ENCODE data around the gene HID1.
A peak's percentile ranks its signal among the peaks of the same experiment; 100 is the strongest.
"Not testable (repeated sequence)": the region's sequence is repeated elsewhere in the genome, so short reads cannot be mapped to it uniquely, and the experiment has no call there.

HID1 gene

DNA sequence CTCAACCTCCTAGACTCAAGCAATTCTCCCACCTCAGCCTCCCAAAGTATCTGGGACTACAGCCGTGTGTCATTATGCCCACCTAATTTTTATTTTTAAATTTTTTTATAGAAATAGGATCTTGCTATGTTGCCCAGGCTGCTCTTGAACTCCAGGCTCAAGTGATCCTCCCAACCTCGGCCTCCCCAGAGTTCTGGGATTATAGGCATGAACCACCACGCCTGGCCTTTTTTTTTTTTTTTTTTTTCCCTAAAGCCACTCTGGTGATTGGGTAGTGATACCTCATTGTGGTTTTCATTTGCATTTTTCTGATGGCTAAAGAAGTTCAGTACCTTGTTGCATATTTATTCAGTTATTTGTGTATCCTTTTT lies 13.6 kb upstream of the HID1 start:
- no peak for TF ChIP-seq Cebpa-rat (IDR thresholded peaks at IDR 0.05)

DNA sequence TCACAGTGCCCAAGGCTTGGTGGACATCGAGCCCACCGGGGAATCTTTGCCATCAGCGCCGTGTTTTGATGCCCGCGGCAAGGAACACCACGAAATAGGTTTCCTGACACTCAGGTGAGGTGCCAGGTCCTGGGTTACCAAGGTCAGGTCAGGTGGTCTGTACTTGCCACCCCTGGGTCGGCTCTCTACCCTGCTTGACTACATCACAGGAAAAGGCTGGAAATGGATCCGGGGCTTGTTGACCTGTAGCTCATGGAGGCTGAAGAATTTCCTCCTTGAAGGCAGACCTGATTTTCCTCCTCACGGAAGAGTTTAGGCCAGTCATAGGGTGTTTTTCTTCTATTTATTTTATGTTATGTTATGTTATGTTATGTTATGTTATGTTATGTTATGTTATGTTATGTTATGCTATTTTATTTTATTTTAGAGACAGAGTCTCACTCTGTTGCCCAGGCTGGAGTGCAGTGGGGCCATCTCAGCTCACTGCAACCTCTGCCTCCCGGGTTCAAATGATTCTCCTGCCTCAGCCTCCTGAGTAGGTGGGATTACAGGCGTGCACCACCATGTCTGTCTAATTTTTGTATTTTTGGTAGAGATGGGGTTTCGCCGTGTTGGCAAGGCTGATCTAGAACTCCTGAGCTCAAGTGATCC lies 10.2 kb upstream of the HID1 start:
- peak overlapping the region; percentile 67 for H3K4me3 ChIP-seq
- H3K27ac ChIP-seq, result not testable (repeated sequence)

More for the DNA sequence above, 13.6 kb upstream of the HID1 start:
- H3K4me2 ChIP-seq, result no peak overlapping the region
- no peak overlapping the region for H3K27ac ChIP-seq
- H3K9ac ChIP-seq, result no peak overlapping the region
- H3K27me3 ChIP-seq, result peaks cover 34% of the 10 kb centered on the region
- H4K20me1 ChIP-seq, result peaks cover 9% of the 10 kb centered on the region; the same call in 1 of the 2 replicates
- H3K4me3 ChIP-seq, result no peak overlapping the region
- peaks cover 31% of the 10 kb centered on the region for H3K4me1 ChIP-seq
- H3K36me3 ChIP-seq, result no peaks in the 10 kb centered on the region
- H3K9me3 ChIP-seq, result no peaks in the 10 kb centered on the region

DNA sequence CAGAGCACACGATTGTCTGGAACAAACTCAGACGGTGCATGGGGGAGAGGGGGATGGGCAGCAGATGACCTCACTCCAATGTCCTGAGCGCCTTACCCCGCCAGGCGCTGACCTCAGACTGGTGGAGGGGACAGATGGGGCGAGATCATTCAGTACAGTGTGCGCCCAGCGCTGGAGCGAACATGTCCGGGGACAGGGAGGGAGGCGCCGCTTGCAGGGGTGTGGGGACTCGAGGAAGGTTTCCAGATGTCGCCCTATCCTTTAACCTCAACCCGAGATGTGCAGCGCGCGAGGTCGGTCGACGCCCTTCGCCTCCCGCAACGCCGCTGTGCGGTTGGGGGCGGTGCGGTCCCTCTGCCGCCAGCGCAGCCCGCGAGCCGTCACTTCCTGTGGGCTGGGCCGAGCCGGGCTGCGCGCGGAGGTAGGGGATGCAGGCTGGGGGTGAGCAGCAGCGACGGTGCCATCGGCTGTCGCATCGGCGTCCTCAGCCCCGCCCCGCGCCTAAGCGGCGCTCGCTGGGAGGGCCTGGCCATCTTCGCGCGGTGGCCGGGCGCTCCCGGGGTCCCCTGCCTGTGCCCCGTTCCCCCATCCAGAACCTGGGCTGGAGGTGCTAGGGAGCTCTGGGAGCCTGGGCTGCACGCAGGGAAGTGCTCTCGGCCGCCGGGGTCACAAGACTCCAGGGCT lies 9.6 kb upstream of the HID1 start:
- Histone ChIP-seq H3K9ac (peak overlapping the region; percentile 58), H3K27ac (no peak overlapping the region)
- no peak for TF ChIP-seq Cebpa-rat (IDR thresholded peaks at IDR 0.05)

More for the DNA sequence above, 10.2 kb upstream of the HID1 start:
- H4K20me1 ChIP-seq, H3K9me3 ChIP-seq, H3K36me3 ChIP-seq: not testable (repeated sequence)
- Histone ChIP-seq H3K27me3 (peaks cover 27% of the 10 kb centered on the region), H3K4me1 (peaks cover 22% of the 10 kb centered on the region), H3K4me2 (peak overlapping the region; percentile 98), H3K9ac (peak overlapping the region; percentile 58; the same call in 1 of the 2 replicates)

DNA sequence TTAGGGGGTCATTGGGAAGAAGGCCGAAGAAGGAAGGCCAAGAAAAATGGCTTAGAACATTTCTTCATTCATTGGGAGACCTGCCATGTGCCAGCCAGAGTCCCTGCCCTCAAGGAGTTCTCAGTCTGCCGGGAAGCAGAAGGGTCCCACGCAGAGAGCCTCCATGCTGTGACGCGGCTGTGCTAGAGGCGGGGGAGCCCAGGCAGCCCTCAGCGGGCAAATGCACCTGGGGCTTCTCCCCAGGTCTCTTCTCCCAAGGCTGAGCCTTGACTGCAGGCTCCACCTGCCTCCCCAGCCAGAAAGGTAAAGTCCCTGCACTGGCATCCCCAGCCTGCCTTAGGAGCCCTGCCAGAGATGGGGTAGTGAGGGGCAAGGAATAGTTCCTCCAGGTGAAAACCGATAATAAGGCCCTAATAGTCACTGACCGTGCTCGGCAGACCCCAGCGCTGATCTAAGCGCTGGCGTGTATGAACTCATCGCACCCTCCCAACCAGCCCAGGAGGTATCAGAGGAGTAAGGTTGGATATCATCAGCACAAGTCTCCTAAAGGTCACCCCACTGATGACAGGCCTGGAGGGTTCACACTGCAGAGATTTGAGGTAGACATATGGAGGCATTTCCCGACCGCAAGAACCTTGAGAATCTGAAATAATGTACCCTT lies 8.9 kb upstream of the HID1 start:
- H3K27ac ChIP-seq, result no peak overlapping the region
- no peak for TF ChIP-seq Cebpa-rat (IDR thresholded peaks at IDR 0.05)

More for the DNA sequence above, 9.6 kb upstream of the HID1 start:
- Histone ChIP-seq H3K4me3 (peak overlapping the region; percentile 67), H3K4me2 (peak overlapping the region; percentile 98), H3K9me3 (no peaks in the 10 kb centered on the region), H4K20me1 (no peaks in the 10 kb centered on the region), H3K4me1 (peaks cover 20% of the 10 kb centered on the region), H3K36me3 (no peaks in the 10 kb centered on the region), H3K27me3 (peaks cover 27% of the 10 kb centered on the region)

DNA sequence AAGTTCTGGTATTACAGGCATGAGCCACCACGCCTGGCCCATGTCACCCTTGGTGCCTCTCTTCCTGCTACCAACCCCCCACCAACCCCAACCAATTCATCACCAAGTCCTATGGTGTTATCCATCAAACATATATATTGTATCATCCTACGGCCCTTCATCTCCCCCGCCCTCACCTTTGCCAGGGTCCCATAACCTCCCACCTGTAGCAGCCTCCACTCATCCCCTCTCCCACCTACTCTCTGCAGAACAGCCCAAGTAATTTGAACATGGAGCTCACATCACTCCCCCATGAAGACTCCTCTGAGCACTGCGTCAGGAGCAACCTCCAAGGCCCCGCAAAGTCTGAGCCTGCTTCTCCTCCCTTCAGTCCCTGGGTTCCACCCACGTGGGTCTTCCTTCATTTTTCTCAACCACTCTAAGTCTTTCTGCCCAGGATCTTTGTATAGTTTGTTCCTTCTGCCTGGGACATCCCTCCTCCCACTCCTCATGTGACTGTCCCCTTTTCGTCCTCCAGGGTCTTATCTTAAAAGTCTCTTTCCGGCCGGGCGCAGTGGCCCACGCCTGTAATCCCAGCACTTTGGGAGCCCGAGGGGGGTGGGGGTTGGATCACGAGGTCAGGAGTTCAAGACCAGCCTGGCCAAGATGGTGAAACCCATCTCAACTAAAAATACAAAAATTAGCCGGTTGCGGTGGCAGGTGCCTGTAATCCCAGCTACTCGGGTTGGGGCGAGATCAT lies 7.0 kb upstream of the HID1 start:
- Histone ChIP-seq H3K9me3 (no peaks in the 10 kb centered on the region), H3K27ac (no peak overlapping the region), H3K9ac (no peak overlapping the region), H3K4me3 (no peak overlapping the region), H3K4me2 (no peak overlapping the region), H3K4me1 (peaks cover 16% of the 10 kb centered on the region), H4K20me1 (no peaks in the 10 kb centered on the region), H3K27me3 (peaks cover 28% of the 10 kb centered on the region), H3K36me3 (no peaks in the 10 kb centered on the region)
- TF ChIP-seq Cebpa-rat (IDR thresholded peaks at IDR 0.05), result no peak

More for the DNA sequence above, 8.9 kb upstream of the HID1 start:
- peaks cover 27% of the 10 kb centered on the region for H3K27me3 ChIP-seq
- peaks cover 16% of the 10 kb centered on the region for H3K4me1 ChIP-seq
- peak overlapping the region; percentile 58; the same call in 1 of the 2 replicates for H3K9ac ChIP-seq
- H3K4me3 ChIP-seq, result peak overlapping the region; percentile 67
- H3K36me3 ChIP-seq, result no peaks in the 10 kb centered on the region
- H3K4me2 ChIP-seq, result peak overlapping the region; percentile 98
- H3K9me3 ChIP-seq, result no peaks in the 10 kb centered on the region
- H4K20me1 ChIP-seq, result no peaks in the 10 kb centered on the region

DNA sequence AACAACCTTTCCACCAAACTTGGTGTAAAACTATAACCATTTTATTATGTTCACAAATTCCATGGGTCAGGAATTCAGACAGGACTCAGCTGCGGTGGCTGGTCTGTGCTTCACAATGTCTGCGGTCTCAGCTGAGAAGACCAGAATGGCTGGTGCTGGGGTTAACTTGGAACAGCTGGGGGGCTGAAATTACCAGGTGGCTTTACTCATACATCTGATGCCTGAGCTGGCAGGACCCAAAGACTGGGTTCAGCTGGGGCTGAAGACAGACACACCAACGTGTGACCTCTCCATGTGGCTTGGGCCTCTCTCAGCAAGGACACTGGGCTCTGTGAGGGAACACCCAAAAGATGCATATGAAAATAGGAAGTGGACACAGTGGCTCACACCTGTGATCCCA lies 5.7 kb upstream of the HID1 start:
- Histone ChIP-seq H3K36me3 (no peaks in the 10 kb centered on the region), H3K9me3 (no peaks in the 10 kb centered on the region), H3K27ac (no peak overlapping the region), H3K4me1 (peaks cover 18% of the 10 kb centered on the region), H3K4me2 (no peak overlapping the region), H3K9ac (no peak overlapping the region), H3K4me3 (no peak overlapping the region), H4K20me1 (peaks cover 1% of the 10 kb centered on the region; the same call in 1 of the 2 replicates), H3K27me3 (peaks cover 38% of the 10 kb centered on the region)
- TF ChIP-seq Cebpa-rat (IDR thresholded peaks at IDR 0.05), result no peak

DNA sequence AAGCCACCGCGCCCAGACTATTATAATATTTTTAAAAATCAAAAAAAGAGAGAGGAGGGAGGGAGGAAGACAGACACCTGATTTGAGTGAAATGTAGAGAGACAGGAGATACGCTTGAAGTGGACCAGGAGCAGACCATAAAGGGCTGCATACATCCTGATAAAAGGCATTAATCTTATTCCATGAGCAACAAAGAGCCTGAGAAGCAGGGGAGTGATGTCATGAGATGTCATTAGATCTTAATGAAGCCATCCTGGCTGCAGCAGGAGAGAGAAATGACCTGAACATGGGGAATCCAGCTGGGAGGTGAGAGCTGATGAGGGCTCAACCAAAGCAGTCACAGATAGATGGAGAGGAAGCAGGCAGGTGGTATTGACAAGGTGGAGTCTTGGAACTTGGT lies 5.2 kb upstream of the HID1 start:
- H4K20me1 ChIP-seq, result peaks cover 5% of the 10 kb centered on the region; the same call in 1 of the 2 replicates
- H3K4me1 ChIP-seq, result peaks cover 22% of the 10 kb centered on the region
- TF ChIP-seq Cebpa-rat (IDR thresholded peaks at IDR 0.05), result no peak
- no peak overlapping the region for H3K4me2 ChIP-seq
- H3K9ac ChIP-seq, result no peak overlapping the region
- no peak overlapping the region for H3K27ac ChIP-seq
- no peaks in the 10 kb centered on the region for H3K36me3 ChIP-seq
- H3K4me3 ChIP-seq, result no peak overlapping the region
- peaks cover 38% of the 10 kb centered on the region for H3K27me3 ChIP-seq
- no peaks in the 10 kb centered on the region for H3K9me3 ChIP-seq

DNA sequence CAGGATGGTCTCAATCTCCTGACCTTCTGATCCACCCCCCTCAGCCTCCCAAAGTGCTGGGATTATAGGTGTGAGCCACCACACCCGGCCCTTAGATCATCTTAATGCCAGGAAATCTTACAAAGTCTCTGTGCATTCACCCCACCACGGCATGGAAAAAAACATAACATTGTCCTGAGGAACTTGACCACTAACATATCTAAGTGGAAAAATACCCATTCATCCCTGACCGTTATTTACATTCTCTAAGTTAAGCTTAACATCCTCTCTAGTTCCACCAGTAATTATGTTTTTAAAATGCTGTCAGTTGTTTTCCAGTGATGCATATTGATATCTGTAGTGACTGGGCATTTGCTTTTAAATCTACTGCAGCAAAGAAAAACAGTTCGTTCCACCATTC lies 3.4 kb upstream of the HID1 start:
- Histone ChIP-seq H3K36me3 (no peaks in the 10 kb centered on the region), H3K27me3 (peaks cover 35% of the 10 kb centered on the region), H3K9ac (no peak overlapping the region), H3K27ac (no peak overlapping the region), H3K9me3 (no peaks in the 10 kb centered on the region), H4K20me1 (peaks cover 6% of the 10 kb centered on the region; the same call in 1 of the 2 replicates), H3K4me2 (no peak overlapping the region), H3K4me3 (no peak overlapping the region), H3K4me1 (peaks cover 15% of the 10 kb centered on the region)
- no peak for TF ChIP-seq Cebpa-rat (IDR thresholded peaks at IDR 0.05)

DNA sequence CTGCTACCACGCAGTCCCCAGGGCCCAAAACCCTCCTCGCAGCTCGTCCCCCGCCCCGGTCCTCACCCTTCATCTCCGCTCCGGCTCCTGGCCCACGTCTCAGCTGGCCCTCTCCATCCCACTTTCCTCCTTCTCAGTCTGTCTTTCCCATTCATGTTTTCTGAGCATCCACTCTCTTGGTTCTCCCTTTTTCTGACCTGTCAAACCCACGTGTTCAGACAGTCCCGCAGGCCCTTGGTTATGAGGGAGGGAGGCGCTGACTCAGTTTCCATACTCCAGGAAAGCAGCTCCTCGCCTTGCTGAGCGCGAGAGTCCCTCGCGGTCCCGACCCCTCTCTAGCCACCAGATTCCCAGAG lies 392 bp upstream of the HID1 start:
- Histone ChIP-seq H3K27me3 (peaks cover 37% of the 10 kb centered on the region), H3K4me3 (peak overlapping the region; percentile 70)

More for the DNA sequence above, 392 bp upstream of the HID1 start:
- no peak for TF ChIP-seq Cebpa-rat (IDR thresholded peaks at IDR 0.05)
- Histone ChIP-seq H3K9me3 (no peaks in the 10 kb centered on the region), H3K27ac (no peak overlapping the region), H3K36me3 (no peaks in the 10 kb centered on the region), H3K9ac (peak overlapping the region; percentile 48; the same call in 1 of the 2 replicates), H4K20me1 (peaks cover 6% of the 10 kb centered on the region; the same call in 1 of the 2 replicates), H3K4me2 (peak overlapping the region; percentile 99), H3K4me1 (peaks cover 15% of the 10 kb centered on the region)
